Hepatocyte (in vitro differentiated cells): ENCODE results near the gene DENND2D. TPM values are rescaled to one million over a fixed set of nuclear protein-coding genes. Genes with fewer than 3 reads are reported as not detected.

Source experiments
- DNase-seq: peaks from one replicate; pipeline ENCODE4 v3.0.0-alpha.2; 2016; ENCODE audit warnings: low spot score
- H2AFZ ChIP-seq: fragments of 200-600 bp; sonication (generic); 2 replicates; pipeline ENCODE4 v1.6.0; 2016; ENCODE audit warnings: antibody characterized with exemption, mild to moderate bottlenecking
- H3K27ac ChIP-seq: fragments of 200-600 bp; sonication (generic); 2 replicates; pipeline ENCODE4 v1.5.1; 2016; ENCODE audit warnings: mild to moderate bottlenecking
- H3K27me3 ChIP-seq: fragments of 200-600 bp; sonication (generic); 2 replicates; pipeline ENCODE4 v1.6.1; 2016
- H3K36me3 ChIP-seq: fragments of 200-600 bp; sonication (generic); replicated peaks from 2 replicates; pipeline ENCODE4 v1.5.1; 2016; ENCODE audit warnings: low read depth; ENCODE audit not compliant: insufficient read depth
- H3K4me1 ChIP-seq: fragments of 200-600 bp; sonication (generic); 2 replicates; pipeline ENCODE4 v1.5.1; 2016; ENCODE audit warnings: mild to moderate bottlenecking, moderate library complexity; ENCODE audit not compliant: insufficient read depth
- H3K4me2 ChIP-seq: fragments of 200-600 bp; sonication (generic); 2 replicates; pipeline ENCODE4 v1.6.0; 2016
- H3K4me3 ChIP-seq: fragments of 200-600 bp; sonication (generic); 2 replicates; pipeline ENCODE4 v1.5.1; 2016; ENCODE audit warnings: mild to moderate bottlenecking
- H3K79me2 ChIP-seq: fragments of 200-600 bp; sonication (generic); 2 replicates; pipeline ENCODE4 v1.6.0; 2017; ENCODE audit warnings: mild to moderate bottlenecking
- H3K9me2 ChIP-seq: fragments of 200-600 bp; sonication (generic); replicated peaks from 2 replicates; pipeline ENCODE4 v1.6.0; 2017; ENCODE audit warnings: mild to moderate bottlenecking; ENCODE audit not compliant: insufficient read depth
- H3K9me3 ChIP-seq: fragments of 200-600 bp; sonication (generic); 2 replicates; pipeline ENCODE4 v1.5.1; 2016; ENCODE audit warnings: low read depth, mild to moderate bottlenecking
- H4K20me1 ChIP-seq: fragments of 200-600 bp; sonication (generic); 2 replicates; pipeline ENCODE4 v1.6.0; 2016; ENCODE audit warnings: mild to moderate bottlenecking; ENCODE audit not compliant: insufficient read depth, poor library complexity, severe bottlenecking
- EZH2 ChIP-seq: fragments of 200-600 bp; sonication (generic); IDR thresholded peaks from 2 replicates; pipeline ENCODE4 v1.6.1; 2016; ENCODE audit warnings: antibody characterized with exemption, mild to moderate bottlenecking, borderline replicate concordance
- EZH2phosphoT487 ChIP-seq: fragments of 200-600 bp; sonication (generic); IDR thresholded peaks from one replicate; pipeline ENCODE4 v1.6.1; 2018; ENCODE audit warnings: antibody characterized with exemption, mild to moderate bottlenecking, low read depth, moderate library complexity; ENCODE audit not compliant: unreplicated experiment, severe bottlenecking
- WGBS: methylation state at CpG from one replicate; pipeline ENCODE4 v1.1.6; 2016; ENCODE audit warnings: low lambda C conversion rate; ENCODE audit errors: missing lambda C conversion rate; 5-methylcytosine and 5-hydroxymethylcytosine counted together
- polyA plus RNA-seq: library from polyadenylated mRNA; unstranded; fragments of >200 nt; fragmentation: Nextera tagmentation; extraction: Ambion mirVana; gene quantifications from 2 replicates; pipeline ENCODE4 v1.2.1, GENCODE V29; 2016
- small RNA-seq: library from RNA; depleted of rRNA; stranded (forward); fragments of <200 nt; gene quantifications from one replicate; pipeline ENCODE3, GENCODE V24; 2014
- total RNA-seq: library from RNA; depleted of rRNA; stranded (reverse); fragments of >200 nt; gene quantifications from 2 replicates; pipeline ENCODE4 v1.2.3, GENCODE V29; 2014
- TF ChIP-seq, protein P1 (sequence below): fragments of 200-600 bp; sonication (generic); IDR thresholded peaks from 2 replicates; pipeline ENCODE4 v1.5.1; 2016; ENCODE audit warnings: antibody characterized with exemption, mild to moderate bottlenecking; ENCODE audit not compliant: poor library complexity

DENND2D gene
- total and polyA plus RNA-seq, 2 experiments from 2014 or later = 7.6 to 8.3 TPM

DNA sequence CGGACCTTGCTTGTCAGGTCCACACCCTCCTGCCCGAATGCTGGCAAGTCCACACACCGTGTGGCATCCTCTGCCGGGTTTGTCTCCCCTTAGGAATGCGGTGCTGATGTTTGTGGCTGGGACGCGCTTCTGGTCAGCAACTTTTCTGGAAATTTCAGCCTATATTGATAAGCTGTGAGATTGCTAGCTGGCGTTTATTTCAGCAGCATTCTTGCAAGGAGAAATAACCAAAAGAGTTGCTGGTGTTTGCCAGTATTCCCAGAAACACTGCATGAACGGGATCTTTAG, 59.8 kb downstream of the DENND2D start:
- Histone ChIP-seq H3K4me1 (peaks cover 26% of the 10 kb centered on the region), H3K79me2 (peaks cover 68% of the 10 kb centered on the region), H3K27ac (peak overlapping the region; percentile 96), H3K27me3 (no peaks in the 10 kb centered on the region), H3K9me3 (no peaks in the 10 kb centered on the region), H3K4me3 (peak overlapping the region; percentile 78), H4K20me1 (peaks cover 2% of the 10 kb centered on the region), H3K9me2 (no peaks in the 10 kb centered on the region), H3K4me2 (peak overlapping the region; percentile 81), H2AFZ (peak overlapping the region; percentile 86), H3K36me3 (no peaks in the 10 kb centered on the region)
- TF ChIP-seq EZH2phosphoT487 (no peak), EZH2 (no peak)
- 0% methylated on average over 9 of the region's 9 CpGs for WGBS
- peak; percentile 73 for DNase-seq

- peaks cover 63% of the 10 kb centered on the region for H3K79me2 ChIP-seq
- H2AFZ ChIP-seq = peak within 1 kb of the TSS; percentile 86
- H3K9me2 ChIP-seq = no peaks in the 10 kb centered on the region
- H3K4me2 ChIP-seq = peak within 1 kb of the TSS; percentile 81
- no peaks in the 10 kb centered on the region for H3K9me3 ChIP-seq
- under 1% methylated on average over 46 of the region's 68 CpGs for WGBS
- H3K4me3 ChIP-seq = peak within 1 kb of the TSS; percentile 78
- DNase-seq = peak; percentile 97
- no peaks in the 10 kb centered on the region for H3K27me3 ChIP-seq
- TF ChIP-seq, protein P1, sequence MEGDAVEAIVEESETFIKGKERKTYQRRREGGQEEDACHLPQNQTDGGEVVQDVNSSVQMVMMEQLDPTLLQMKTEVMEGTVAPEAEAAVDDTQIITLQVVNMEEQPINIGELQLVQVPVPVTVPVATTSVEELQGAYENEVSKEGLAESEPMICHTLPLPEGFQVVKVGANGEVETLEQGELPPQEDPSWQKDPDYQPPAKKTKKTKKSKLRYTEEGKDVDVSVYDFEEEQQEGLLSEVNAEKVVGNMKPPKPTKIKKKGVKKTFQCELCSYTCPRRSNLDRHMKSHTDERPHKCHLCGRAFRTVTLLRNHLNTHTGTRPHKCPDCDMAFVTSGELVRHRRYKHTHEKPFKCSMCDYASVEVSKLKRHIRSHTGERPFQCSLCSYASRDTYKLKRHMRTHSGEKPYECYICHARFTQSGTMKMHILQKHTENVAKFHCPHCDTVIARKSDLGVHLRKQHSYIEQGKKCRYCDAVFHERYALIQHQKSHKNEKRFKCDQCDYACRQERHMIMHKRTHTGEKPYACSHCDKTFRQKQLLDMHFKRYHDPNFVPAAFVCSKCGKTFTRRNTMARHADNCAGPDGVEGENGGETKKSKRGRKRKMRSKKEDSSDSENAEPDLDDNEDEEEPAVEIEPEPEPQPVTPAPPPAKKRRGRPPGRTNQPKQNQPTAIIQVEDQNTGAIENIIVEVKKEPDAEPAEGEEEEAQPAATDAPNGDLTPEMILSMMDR = no peak
- TF ChIP-seq EZH2phosphoT487 (no peak), EZH2 (no peak)
- H3K4me1 ChIP-seq = peaks cover 26% of the 10 kb centered on the region
- peaks cover 2% of the 10 kb centered on the region for H4K20me1 ChIP-seq
- no peaks in the 10 kb centered on the region for H3K36me3 ChIP-seq
- H3K27ac ChIP-seq = peak within 1 kb of the TSS; percentile 96
These were observed 60.3 kb downstream of the DENND2D start, which contains the start of the genes CEPT1 and DRAM2 for GRCh38 chr1:111139956-111140679. TSS of gene CEPT1 (plus strand) at chr1:111140223. CDS start at chr1:111147715, 7,492 bp downstream. TSS of gene DRAM2 (minus strand) at chr1:111140093. CDS start at chr1:111131554, 8,539 bp downstream.

GRCh38 chr1:111139324-111139955, 61.0 kb downstream of the DENND2D start:
- peak; percentile 71 for DNase-seq

More at GRCh38 chr1:111139324-111139955, 61.0 kb downstream of the DENND2D start:
- Histone ChIP-seq H2AFZ (peak overlapping the region; percentile 86), H3K9me2 (no peaks in the 10 kb centered on the region), H4K20me1 (peaks cover 2% of the 10 kb centered on the region), H3K27me3 (no peaks in the 10 kb centered on the region), H3K79me2 (peaks cover 56% of the 10 kb centered on the region), H3K4me2 (peak overlapping the region; percentile 78), H3K4me3 (peak overlapping the region; percentile 60), H3K4me1 (peaks cover 26% of the 10 kb centered on the region), H3K36me3 (no peaks in the 10 kb centered on the region), H3K9me3 (no peaks in the 10 kb centered on the region), H3K27ac (peak overlapping the region; percentile 96)
- TF ChIP-seq, protein P1 = no peak
- no peak for TF ChIP-seq EZH2
- no peak for TF ChIP-seq EZH2phosphoT487
- WGBS = 2% methylated on average over 26 of the region's 33 CpGs

Small RNAs within 50 kb of the gene (small RNA-seq; reads per million reads assigned to genes)
- gene AL355816.1 = not detected

Other genes with a start within 250 kb of the DENND2D start
- 12.8 and 17.5 TPM in 2 replicates for gene LRIF1, start 236.7 kb downstream of the DENND2D start, total RNA-seq
- gene LRIF1, start 236.7 kb downstream of the DENND2D start, polyA plus RNA-seq = 9.5 and 11.1 TPM in 2 replicates
- gene DRAM2, start 60.6 kb downstream of the DENND2D start, total RNA-seq = 67.6 and 96.1 TPM in 2 replicates
- 56.7 and 67.1 TPM in 2 replicates for gene DRAM2, start 60.6 kb downstream of the DENND2D start, polyA plus RNA-seq
- gene CEPT1, start 60.4 kb downstream of the DENND2D start, total RNA-seq = 49.0 and 51.7 TPM in 2 replicates
- 22.3 and 24.2 TPM in 2 replicates for gene CEPT1, start 60.4 kb downstream of the DENND2D start, polyA plus RNA-seq
- gene CHI3L2, start 27.1 kb upstream of the DENND2D start, total RNA-seq = 2.4 and 5.7 TPM in 2 replicates
- gene CHI3L2, start 27.1 kb upstream of the DENND2D start, polyA plus RNA-seq = 0.24 and 3.9 TPM in 2 replicates
- gene CHIA, start 90.2 kb upstream of the DENND2D start, total RNA-seq = 0.28 TPM in 1 of 2 replicates, not detected in the other
- gene CHIA, start 90.2 kb upstream of the DENND2D start, polyA plus RNA-seq = not detected in 2 replicates
- 4.1 and 8.9 TPM in 2 replicates for gene OVGP1, start 227.1 kb upstream of the DENND2D start, total RNA-seq
- 2.5 and 3.7 TPM in 2 replicates for gene OVGP1, start 227.1 kb upstream of the DENND2D start, polyA plus RNA-seq
- gene WDR77, start 248.6 kb upstream of the DENND2D start, total RNA-seq = 37.3 and 44.5 TPM in 2 replicates
- gene WDR77, start 248.6 kb upstream of the DENND2D start, polyA plus RNA-seq = 49.2 and 55.3 TPM in 2 replicates
- 291 and 320 TPM in 2 replicates for gene ATP5PB, start 248.8 kb upstream of the DENND2D start, total RNA-seq
- 289 and 309 TPM in 2 replicates for gene ATP5PB, start 248.8 kb upstream of the DENND2D start, polyA plus RNA-seq